K562 (cell line): ENCODE results near the gene RAB32. TPM values are rescaled to one million over a fixed set of nuclear protein-coding genes. Genes with fewer than 3 reads are reported as not detected.

Source experiments
- CBX3 ChIP-seq, 2 experiments: IDR thresholded peaks; 1 replicate in 1 of 2; 2 replicates in 1 of 2; pipeline ENCODE4 v1.6.1; 2012; ENCODE audit warnings: inconsistent platforms in 2 of 2, low read length in 2 of 2, borderline replicate concordance in 1 of 2, control low read depth in 1 of 2
- CREB1 ChIP-seq, 2 experiments: sonication (generic) in 1 of 2; formaldehyde crosslinking in 1 of 2; IDR thresholded peaks; 2 replicates each; pipeline versions ENCODE4 v1.6.1 to v1.8.0; 2012 to 2022; ENCODE audit warnings: inconsistent platforms in 1 of 2, mild to moderate bottlenecking in 1 of 2, missing genetic modification reagents in 1 of 2, moderate library complexity in 1 of 2
- CREM ChIP-seq: IDR thresholded peaks from 2 replicates; pipeline ENCODE4 v1.6.1; 2014; ENCODE audit warnings: antibody characterized with exemption, low read depth
- EGR1 ChIP-seq: fragments of 450-650 bp; conservative IDR thresholded peaks from 2 replicates; pipeline ENCODE4 v1.6.1; 2017; ENCODE audit warnings: mild to moderate bottlenecking
- ETV5 ChIP-seq: sonication (generic); formaldehyde crosslinking; IDR thresholded peaks from 2 replicates; pipeline ENCODE4 v1.4.0; 2020; ENCODE audit warnings: low read depth, mild to moderate bottlenecking, missing genetic modification reagents
- GABPB2 ChIP-seq: fragments of 250-450 bp; sonication (Bioruptor Pico); conservative IDR thresholded peaks from 2 replicates; pipeline ENCODE4 v1.5.1; 2021; ENCODE audit warnings: mild to moderate bottlenecking
- MCM2 ChIP-seq: fragments of 450-650 bp; IDR thresholded peaks from 2 replicates; pipeline ENCODE4 v1.6.1; 2017; ENCODE audit warnings: low read depth, mild to moderate bottlenecking
- MXI1 ChIP-seq: IDR thresholded peaks from 2 replicates; pipeline ENCODE4 v1.6.1; 2011; ENCODE audit warnings: low read depth, mild to moderate bottlenecking, improper control_type of control experiment, low read length
- NFATC3 ChIP-seq: fragments of 450-650 bp; IDR thresholded peaks from 2 replicates; pipeline ENCODE4 v1.6.1; 2017; ENCODE audit warnings: mild to moderate bottlenecking
- PHTF2 ChIP-seq: fragments of 250-450 bp; sonication (Bioruptor Pico); IDR thresholded peaks from 2 replicates; pipeline ENCODE4 v1.5.0; 2021; ENCODE audit warnings: mild to moderate bottlenecking
- PRPF4 ChIP-seq: fragments of 200-400 bp; formaldehyde crosslinking; IDR thresholded peaks from one replicate; pipeline ENCODE4 v1.6.1; 2017; ENCODE audit warnings: low read length, low read depth, mild to moderate bottlenecking; ENCODE audit not compliant: insufficient read depth, poor library complexity, severe bottlenecking
- RB1 ChIP-seq: fragments of 450-650 bp; IDR thresholded peaks from 2 replicates; pipeline ENCODE4 v1.6.1; 2017; ENCODE audit warnings: low read depth, mild to moderate bottlenecking
- SIN3A ChIP-seq, 2 experiments: fragments of 150-350 bp in 1 of 2; IDR thresholded peaks; 2 replicates each; pipeline ENCODE4 v1.6.1; 2011 to 2016; ENCODE audit warnings: borderline replicate concordance in 2 of 2, low read depth in 2 of 2, low read length in 2 of 2, mild to moderate bottlenecking in 2 of 2, moderate library complexity in 2 of 2; ENCODE audit not compliant: control insufficient read depth in 1 of 2
- SREBF2 ChIP-seq: sonication (generic); formaldehyde crosslinking; IDR thresholded peaks from 2 replicates; pipeline ENCODE4 v1.4.0; 2020; ENCODE audit warnings: mild to moderate bottlenecking, missing genetic modification reagents
- TFAP4 ChIP-seq: sonication (generic); formaldehyde crosslinking; IDR thresholded peaks from 2 replicates; pipeline ENCODE4 v1.8.0; 2022; ENCODE audit warnings: missing genetic modification reagents, mild to moderate bottlenecking, moderate library complexity, borderline replicate concordance
- TOE1 ChIP-seq, 2 experiments: fragments of 450-650 bp in 1 of 2; sonication (generic) in 1 of 2; formaldehyde crosslinking in 1 of 2; IDR thresholded peaks; 2 replicates each; pipeline versions ENCODE4 v1.7.1 to v1.8.0; 2016 to 2022; ENCODE audit warnings: borderline replicate concordance in 2 of 2, mild to moderate bottlenecking in 2 of 2, antibody characterized with exemption in 1 of 2, inconsistent platforms in 1 of 2, low read depth in 1 of 2, missing genetic modification reagents in 1 of 2, moderate library complexity in 1 of 2
- ZNF655 ChIP-seq: fragments of 250-450 bp; sonication (Bioruptor Pico); IDR thresholded peaks from 2 replicates; pipeline ENCODE4 v1.5.0; 2021
- ZNF76 ChIP-seq: fragments of 250-450 bp; sonication (Bioruptor Pico); IDR thresholded peaks from 2 replicates; pipeline ENCODE4 v1.4.0; 2020; ENCODE audit warnings: mild to moderate bottlenecking, moderate library complexity, borderline replicate concordance
- polyA plus RNA-seq, 8 experiments: library from polyadenylated mRNA; depleted of rRNA in 4 of 8; stranded (reverse) in 5 of 8; unstranded in 3 of 8; fragments of >200 nt; fragmentation: Nextera tagmentation in 2 of 8; fragmentation: Illumina TruSeq in 1 of 8; extraction: Ambion mirVana in 2 of 8; extraction: Trizol in 1 of 8; gene quantifications; 2 replicates each; pipeline versions ENCODE4 v1.2.1 to v1.2.3, GENCODE V29; 2011 to 2014; ENCODE audit warnings: inconsistent platforms in 1 of 8, missing spikeins in 1 of 8
- total RNA-seq, 7 experiments: library from RNA; depleted of rRNA in 6 of 7; stranded (reverse); fragments of >200 nt in 6 of 7; fragmentation: Illumina TruSeq in 2 of 7; extraction: Trizol in 2 of 7; gene quantifications; 2 replicates each; pipeline versions ENCODE4 v1.2.1 to v1.2.3, GENCODE V29; 2011 to 2021; ENCODE audit warnings: low replicate concordance in 1 of 7
- TF ChIP-seq, protein P1 (sequence below): fragments of 200-800 bp; sonication (Bioruptor generic); IDR thresholded peaks from 2 replicates; pipeline ENCODE4 v1.6.1; 2017; ENCODE audit warnings: missing genetic modification characterization, missing compliant biosample characterization

The RAB32 gene
- total and polyA plus RNA-seq, 9 of the 15 experiments (the other 6 are each of a cell fraction or from before 2014, with no cell fraction given): 2.5 to 16.6 (median 11.0) TPM

- TF ChIP-seq CREB1 (IDR thresholded peaks at IDR 0.05) (no peak; the same call in 1 of the 2 replicates), CREB1 (CRISPR knock-in tag; IDR thresholded peaks at IDR 0.05) (peak; percentile 21; the same call in 1 of the 2 replicates), GABPB2 (no peak), RB1 (peak; percentile 40; the same call in 1 of the 2 replicates), EGR1 (peak; percentile 90), NFATC3 (no peak), ZNF76 (CRISPR knock-in tag) (no peak), PRPF4 (no peak), SREBF2 (CRISPR knock-in tag) (no peak), MXI1 (peak; percentile 70; the same call in 1 of the 2 replicates), SIN3A (IDR thresholded peaks at IDR 0.05; ENCODE audit: borderline replicate concordance in 2 of 2, control insufficient read depth in 1 of 2, low read depth in 2 of 2, low read length in 2 of 2) (peak in 1 of 2 experiments; percentile 41; a peak in 1 of 4 replicates), TFAP4 (CRISPR knock-in tag) (peak; percentile 46; the same call in 1 of the 2 replicates), ZNF655 (no peak), ETV5 (no peak), PHTF2 (no peak), CREM (peak; percentile 45; the same call in 1 of the 2 replicates), CBX3 (IDR thresholded peaks at IDR 0.05; ENCODE audit: borderline replicate concordance in 1 of 2, low read length in 2 of 2) (no peak), TOE1 (IDR thresholded peaks at IDR 0.05; ENCODE audit: borderline replicate concordance) (no peak), TOE1 (CRISPR knock-in tag; IDR thresholded peaks at IDR 0.05; ENCODE audit: borderline replicate concordance, low read depth) (no peak), MCM2 (no peak)
- TF ChIP-seq, protein P1, sequence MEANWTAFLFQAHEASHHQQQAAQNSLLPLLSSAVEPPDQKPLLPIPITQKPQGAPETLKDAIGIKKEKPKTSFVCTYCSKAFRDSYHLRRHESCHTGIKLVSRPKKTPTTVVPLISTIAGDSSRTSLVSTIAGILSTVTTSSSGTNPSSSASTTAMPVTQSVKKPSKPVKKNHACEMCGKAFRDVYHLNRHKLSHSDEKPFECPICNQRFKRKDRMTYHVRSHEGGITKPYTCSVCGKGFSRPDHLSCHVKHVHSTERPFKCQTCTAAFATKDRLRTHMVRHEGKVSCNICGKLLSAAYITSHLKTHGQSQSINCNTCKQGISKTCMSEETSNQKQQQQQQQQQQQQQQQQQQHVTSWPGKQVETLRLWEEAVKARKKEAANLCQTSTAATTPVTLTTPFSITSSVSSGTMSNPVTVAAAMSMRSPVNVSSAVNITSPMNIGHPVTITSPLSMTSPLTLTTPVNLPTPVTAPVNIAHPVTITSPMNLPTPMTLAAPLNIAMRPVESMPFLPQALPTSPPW (CRISPR knock-in tag): peak; percentile 76
- TF ChIP-seq, all 486 proteins: peak for 19
Measured at GRCh38 chr6:146598772-146599405, 55.3 kb downstream of the RAB32 start, which contains the start of gene ADGB (continued).
